DMS 273 (cell line): ENCODE results near the gene KCNMB2.

Experiments
- DNase-seq: peaks from one replicate; lab custom pipeline; 2025; ENCODE audit not compliant: unreplicated experiment; lab: John Stamatoyannopoulos, UW

The KCNMB2 gene

DNA sequence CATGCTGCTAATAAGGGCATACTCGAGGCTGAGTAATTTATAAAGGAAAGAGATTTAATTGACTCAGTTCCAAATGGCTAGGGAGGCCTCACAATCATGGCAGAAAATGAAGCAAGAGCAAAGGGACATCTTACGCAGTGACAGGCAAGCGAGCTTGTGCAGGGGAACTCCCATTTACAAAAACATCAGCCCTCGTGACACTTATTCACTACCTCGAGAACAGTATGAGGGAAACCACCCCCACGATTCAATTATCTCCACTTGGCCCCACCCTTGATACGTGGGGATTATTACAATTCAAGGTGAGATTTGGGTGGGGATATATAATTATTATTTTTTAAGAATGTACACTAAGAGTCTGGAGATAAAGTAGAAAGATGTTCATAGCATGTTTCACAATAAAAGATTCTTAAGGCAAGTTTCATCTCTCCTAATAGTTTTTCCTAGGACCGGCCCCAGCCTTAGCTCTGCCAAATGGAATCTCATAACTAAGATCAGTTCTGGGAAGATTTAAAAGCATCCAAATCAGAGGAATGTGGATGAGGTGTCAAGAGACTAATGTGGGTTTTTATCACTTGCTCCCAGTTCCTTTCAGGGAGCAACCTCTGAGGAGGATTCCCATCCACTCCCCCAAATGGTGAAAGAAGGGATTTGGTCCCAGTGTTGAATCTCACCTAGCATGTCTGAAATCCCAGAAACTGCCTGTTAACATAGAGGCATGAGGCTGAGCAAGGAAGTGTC is 314.4 kb downstream of the KCNMB2 start:
- DNase-seq = no peak

- DNase-seq = no peak
Measured at GRCh38 chr3:178851564-178851963, 315.3 kb downstream of the KCNMB2 start.

DNA sequence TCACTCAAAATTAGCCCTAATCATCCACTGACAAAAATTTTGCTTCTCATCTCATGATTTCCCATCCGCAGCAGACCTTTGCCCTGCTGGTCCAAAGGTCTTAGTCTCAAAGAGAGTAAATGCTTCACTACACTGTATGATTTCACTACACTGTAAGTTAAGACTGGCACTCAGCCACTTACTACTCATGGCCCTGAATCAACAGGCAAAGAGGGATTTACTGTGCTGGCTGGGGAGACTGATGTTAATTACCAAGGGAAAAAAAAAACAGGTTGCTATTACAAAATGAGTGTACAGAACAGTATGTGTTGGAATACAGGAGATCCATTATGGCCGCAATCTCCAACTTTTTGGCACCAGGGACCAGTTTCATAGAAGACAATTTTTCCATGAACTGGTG is 320.6 kb downstream of the KCNMB2 start:
- DNase-seq = no peak

GRCh38 chr3:178859386-178859785 is 323.1 kb downstream of the KCNMB2 start:
- no peak for DNase-seq

- DNase-seq = peak; percentile 18
Measured at GRCh38 chr3:178859900-178860436, 323.7 kb downstream of the KCNMB2 start.

GRCh38 chr3:178868681-178869080 is 332.4 kb downstream of the KCNMB2 start:
- no peak for DNase-seq

- no peak for DNase-seq
Measured at GRCh38 chr3:178870085-178870484, 333.8 kb downstream of the KCNMB2 start.

DNA sequence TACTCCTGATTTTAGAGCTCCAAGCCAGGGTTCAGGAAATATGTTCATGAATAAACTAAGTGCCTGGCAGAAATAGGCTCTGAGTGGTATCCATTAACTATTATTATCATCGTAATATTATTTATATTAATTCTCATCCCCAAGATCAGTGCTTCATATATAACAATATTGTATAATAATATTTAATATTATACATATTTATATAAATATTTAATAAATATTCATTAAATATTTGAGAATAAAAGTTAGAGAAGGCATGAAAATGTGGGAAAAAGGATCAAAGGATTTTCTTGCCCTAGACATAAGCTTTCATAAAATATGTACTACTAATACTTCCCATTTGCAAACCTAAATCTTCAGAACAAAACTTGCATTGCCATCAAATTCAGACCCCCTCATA is 338.9 kb downstream of the KCNMB2 start:
- no peak for DNase-seq

- DNase-seq = no peak
Measured at GRCh38 chr3:178875836-178876235, 339.6 kb downstream of the KCNMB2 start.

- no peak for DNase-seq
Measured at GRCh38 chr3:178880274-178880673, 344.0 kb downstream of the KCNMB2 start.
